Testis (tissue), 2 donors: Measurements from ENCODE around the gene DIAPH2.

Experiments used
- CTCF ChIP-seq, 3 experiments: fragments of 450-650 bp in 2 of 3; fragments of 200-600 bp in 1 of 3; sonication (generic) in 1 of 3; IDR thresholded peaks; one replicate each; pipeline ENCODE4 v1.5.1; 2016 to 2019; ENCODE audit warnings: antibody characterized with exemption in 3 of 3, mild to moderate bottlenecking in 2 of 3, moderate library complexity in 1 of 3
- POLR2A ChIP-seq: fragments of 450-650 bp; IDR thresholded peaks from one replicate; pipeline ENCODE4 v1.6.1; 2017; ENCODE audit warnings: antibody characterized with exemption, mild to moderate bottlenecking, moderate library complexity

GRCh38 chrX:97167333-97167732, 482.7 kb downstream of the DIAPH2 start:
- no peak for TF ChIP-seq CTCF (IDR thresholded peaks at IDR 0.05)
- TF ChIP-seq POLR2A: no peak
